Measurements from ENCODE around the gene MYLK.

DNA sequence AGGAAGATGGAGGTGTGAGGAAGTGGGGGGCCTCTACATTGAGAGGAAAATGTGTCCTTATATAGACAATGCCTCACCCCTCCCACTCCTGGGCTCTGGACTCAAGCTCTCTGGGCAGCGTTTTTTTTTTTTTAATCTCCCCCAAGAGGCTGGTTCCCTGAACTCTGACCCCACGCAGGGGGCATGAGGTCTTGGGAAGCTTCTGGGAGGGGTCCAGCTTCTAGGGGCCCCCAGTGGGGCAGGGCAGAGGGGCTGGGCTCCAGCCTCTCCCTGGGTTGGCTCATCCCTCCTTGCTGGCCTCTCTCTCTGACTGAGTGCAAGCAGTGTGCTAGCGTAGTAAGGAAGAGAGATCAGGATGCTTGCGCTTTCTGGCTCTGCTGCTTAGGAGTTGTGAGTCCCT, 197.9 kb downstream of the MYLK start:
- TF ChIP-seq, protein P1, sequence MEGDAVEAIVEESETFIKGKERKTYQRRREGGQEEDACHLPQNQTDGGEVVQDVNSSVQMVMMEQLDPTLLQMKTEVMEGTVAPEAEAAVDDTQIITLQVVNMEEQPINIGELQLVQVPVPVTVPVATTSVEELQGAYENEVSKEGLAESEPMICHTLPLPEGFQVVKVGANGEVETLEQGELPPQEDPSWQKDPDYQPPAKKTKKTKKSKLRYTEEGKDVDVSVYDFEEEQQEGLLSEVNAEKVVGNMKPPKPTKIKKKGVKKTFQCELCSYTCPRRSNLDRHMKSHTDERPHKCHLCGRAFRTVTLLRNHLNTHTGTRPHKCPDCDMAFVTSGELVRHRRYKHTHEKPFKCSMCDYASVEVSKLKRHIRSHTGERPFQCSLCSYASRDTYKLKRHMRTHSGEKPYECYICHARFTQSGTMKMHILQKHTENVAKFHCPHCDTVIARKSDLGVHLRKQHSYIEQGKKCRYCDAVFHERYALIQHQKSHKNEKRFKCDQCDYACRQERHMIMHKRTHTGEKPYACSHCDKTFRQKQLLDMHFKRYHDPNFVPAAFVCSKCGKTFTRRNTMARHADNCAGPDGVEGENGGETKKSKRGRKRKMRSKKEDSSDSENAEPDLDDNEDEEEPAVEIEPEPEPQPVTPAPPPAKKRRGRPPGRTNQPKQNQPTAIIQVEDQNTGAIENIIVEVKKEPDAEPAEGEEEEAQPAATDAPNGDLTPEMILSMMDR (IDR thresholded peaks at IDR 0.05; ENCODE audit: insufficient read depth, low read depth, low read length), result no peak
- no peak for TF ChIP-seq EZH2 (IDR thresholded peaks at IDR 0.05; ENCODE audit: insufficient read depth, low read length)

Measured in astrocyte (in vitro differentiated cells and primary cell).